Lower lobe of right lung (tissue), 2 donors: ENCODE data around the gene SBF1. TPM values are rescaled to one million over a fixed set of nuclear protein-coding genes. Genes with fewer than 3 reads are reported as not detected.

Source experiments
- ATAC-seq, 2 donors: fragments of 200-7000 bp; cut with Tn5 transposase; one replicate each; pipeline ENCODE4 v1.9.1; 2020 to 2022; ENCODE audit warnings: mild to moderate bottlenecking in 2 of 2, moderate library complexity in 2 of 2
- DNase-seq: peaks from one replicate; pipeline ENCODE4 v3.0.0-alpha.2; 2020
- H3K27ac ChIP-seq: fragments of 200-600 bp; one replicate; pipeline ENCODE4 v1.8.0; 2022
- H3K27me3 ChIP-seq: fragments of 200-600 bp; one replicate; pipeline ENCODE4 v1.8.0; 2022; ENCODE audit warnings: low read depth
- H3K36me3 ChIP-seq: fragments of 200-600 bp; one replicate; pipeline ENCODE4 v1.8.0; 2022; ENCODE audit warnings: mild to moderate bottlenecking
- H3K4me1 ChIP-seq: fragments of 200-600 bp; one replicate; pipeline ENCODE4 v1.8.0; 2022
- H3K4me3 ChIP-seq: fragments of 200-600 bp; one replicate; pipeline ENCODE4 v1.8.0; 2022; ENCODE audit warnings: mild to moderate bottlenecking
- H3K9me3 ChIP-seq: fragments of 200-600 bp; one replicate; pipeline ENCODE4 v1.8.0; 2022
- CTCF ChIP-seq: fragments of 200-600 bp; IDR thresholded peaks from one replicate; pipeline ENCODE4 v1.8.0; 2022; ENCODE audit warnings: antibody characterized with exemption, mild to moderate bottlenecking
- intact Hi-C: fragments of 100-400 bp; cut with DNase I; formaldehyde crosslinking; loops from one replicate; pipeline ENCODE4 v1.11.0; 2022
- total RNA-seq: library from RNA; stranded (reverse); fragmentation: NEBNext Ultra II Directional; extraction: Animal tissue kit (Norgen Biotek cat#: 25700); gene quantifications from one replicate; pipeline ENCODE4 v1.2.1, GENCODE V29; 2021
- donor health status: DM: no; HTN: yes; CAD: no; lungs with severe emphysema.

The SBF1 gene
- total RNA-seq, 1 donor from 2014 or later: 59.0 TPM

GRCh38 chr22:50502096-50502495 lies 27.3 kb upstream of the SBF1 start:
- Histone ChIP-seq H3K9me3 (no peaks in the 10 kb centered on the region), H3K36me3 (peaks cover 36% of the 10 kb centered on the region), H3K4me3 (no peak overlapping the region), H3K27ac (no peak overlapping the region), H3K27me3 (no peaks in the 10 kb centered on the region), H3K4me1 (peaks cover 22% of the 10 kb centered on the region)
- DNase-seq (no peak), ATAC-seq (no peak)
- TF ChIP-seq CTCF: no peak
- intact Hi-C loops: no loop called here

DNA sequence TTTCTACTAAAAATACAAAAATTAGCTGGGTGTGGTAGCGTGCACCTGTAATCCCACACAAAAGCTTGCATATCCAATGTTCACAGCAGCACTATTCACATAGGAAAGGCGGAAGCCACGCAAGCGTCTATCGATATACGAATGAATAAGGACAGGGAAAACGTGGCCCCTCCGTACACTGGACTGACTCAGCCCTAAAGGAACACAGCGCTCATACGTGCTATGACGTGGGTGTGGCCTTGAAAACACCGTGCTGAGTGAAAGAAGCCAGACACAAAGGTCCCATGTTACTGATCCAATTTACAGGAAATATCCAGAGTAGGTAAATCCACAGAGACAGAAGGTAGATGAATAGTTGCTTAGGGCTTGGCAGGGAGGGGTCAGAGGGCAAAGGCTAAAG lies 25.6 kb upstream of the SBF1 start:
- H3K4me3 ChIP-seq: no peak overlapping the region
- intact Hi-C loops: no loop called here
- no peaks in the 10 kb centered on the region for H3K27me3 ChIP-seq
- ATAC-seq: no peak
- no peak overlapping the region for H3K27ac ChIP-seq
- H3K36me3 ChIP-seq: peaks cover 28% of the 10 kb centered on the region
- H3K4me1 ChIP-seq: peaks cover 9% of the 10 kb centered on the region
- H3K9me3 ChIP-seq: no peaks in the 10 kb centered on the region
- no peak for DNase-seq
- no peak for TF ChIP-seq CTCF

- Histone ChIP-seq H3K4me3 (no peak overlapping the region), H3K4me1 (peaks cover 9% of the 10 kb centered on the region), H3K27ac (no peak overlapping the region), H3K9me3 (no peaks in the 10 kb centered on the region), H3K27me3 (no peaks in the 10 kb centered on the region), H3K36me3 (peaks cover 11% of the 10 kb centered on the region)
- DNase-seq: peak; percentile 69
- ATAC-seq: peak; percentile 91 to 93
- intact Hi-C loops: no loop called here
- peak; percentile 69 for TF ChIP-seq CTCF
Measured at GRCh38 chr22:50498322-50498890, 23.6 kb upstream of the SBF1 start.

GRCh38 chr22:50497093-50497492 lies 22.3 kb upstream of the SBF1 start:
- no peak overlapping the region for H3K4me3 ChIP-seq
- intact Hi-C loops: no loop called here
- H3K27me3 ChIP-seq: no peaks in the 10 kb centered on the region
- no peak for TF ChIP-seq CTCF
- ATAC-seq (no peak), DNase-seq (no peak)
- H3K36me3 ChIP-seq: no peaks in the 10 kb centered on the region
- peaks cover 9% of the 10 kb centered on the region for H3K4me1 ChIP-seq
- H3K27ac ChIP-seq: no peak overlapping the region
- H3K9me3 ChIP-seq: no peaks in the 10 kb centered on the region

DNA sequence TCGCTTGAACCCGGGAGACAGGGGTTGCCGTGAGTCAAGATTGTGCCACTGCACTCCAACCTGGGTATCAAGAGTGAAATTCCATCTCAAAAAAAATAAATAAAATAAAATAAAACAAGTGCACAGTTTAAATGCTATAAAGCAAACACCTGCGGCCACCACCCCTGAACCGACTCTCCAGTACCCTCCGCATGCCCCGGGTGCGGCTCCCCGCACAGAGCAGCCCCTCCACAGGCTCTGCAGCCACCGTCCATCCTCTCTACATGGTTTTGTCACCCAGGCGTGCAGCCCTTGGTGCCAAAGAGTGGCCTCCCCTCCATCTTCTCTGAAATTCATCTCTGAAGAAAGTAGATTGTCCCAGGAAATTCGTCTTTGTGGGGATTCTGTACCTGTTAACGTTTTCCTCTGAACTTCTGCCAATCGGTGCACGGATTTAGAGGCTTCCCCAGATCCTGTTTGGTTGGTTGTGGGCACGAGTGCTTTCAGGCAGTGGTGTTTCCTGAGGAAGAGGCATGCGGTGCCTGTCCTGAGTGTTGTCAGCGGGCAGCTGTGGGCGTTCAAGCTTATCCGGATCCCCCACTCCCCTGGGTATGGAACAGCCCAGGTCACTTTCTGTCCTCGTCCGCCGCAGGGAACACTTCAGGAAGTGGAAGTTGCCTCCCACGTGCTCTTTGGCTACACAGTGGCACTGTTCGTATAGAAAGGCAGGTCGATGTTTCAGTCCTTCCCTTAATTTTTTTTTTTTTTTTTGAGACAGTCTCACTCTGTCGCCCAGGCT lies 15.9 kb upstream of the SBF1 start:
- no peaks in the 10 kb centered on the region for H3K4me1 ChIP-seq
- peaks cover 12% of the 10 kb centered on the region for H3K27me3 ChIP-seq
- no peak for TF ChIP-seq CTCF
- peak; percentile 67 for DNase-seq
- no peaks in the 10 kb centered on the region for H3K36me3 ChIP-seq
- ATAC-seq: peak; percentile 34 to 49
- no peak overlapping the region for H3K4me3 ChIP-seq
- no peaks in the 10 kb centered on the region for H3K9me3 ChIP-seq
- intact Hi-C loops: no loop called here
- no peak overlapping the region for H3K27ac ChIP-seq
